AG09319 (cell line): ENCODE results near the gene CPNE5.

Source experiments
- DNase-seq: peaks from one replicate; pipeline ENCODE4 v3.0.0-alpha.2; 2010; ENCODE audit warnings: low read depth; ENCODE audit errors: extremely low read depth
- TF ChIP-seq, protein P1 (sequence below): IDR thresholded peaks from 2 replicates; pipeline ENCODE4 v1.5.1; 2011; ENCODE audit warnings: low read depth, mild to moderate bottlenecking, inconsistent platforms, low read length, moderate library complexity

Gene CPNE5

DNA sequence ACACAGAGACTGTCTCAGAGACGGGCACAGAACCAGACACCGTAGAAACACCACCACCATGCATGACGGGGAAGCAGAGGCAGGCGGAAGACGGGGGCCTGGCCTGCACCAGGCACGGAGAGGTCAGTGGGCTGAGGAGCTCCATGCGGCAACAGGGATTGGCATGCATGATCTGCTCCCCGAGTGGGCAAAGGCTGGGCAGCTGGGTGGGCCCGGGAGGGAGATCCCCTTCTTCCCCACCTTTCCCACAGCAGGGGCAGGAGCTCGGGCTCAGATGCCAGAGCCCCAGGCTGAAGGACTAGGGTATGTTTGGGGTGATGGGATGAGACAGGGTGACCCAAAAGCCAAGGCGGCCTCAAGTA, 98.4 kb downstream of the CPNE5 start:
- TF ChIP-seq, protein P1, sequence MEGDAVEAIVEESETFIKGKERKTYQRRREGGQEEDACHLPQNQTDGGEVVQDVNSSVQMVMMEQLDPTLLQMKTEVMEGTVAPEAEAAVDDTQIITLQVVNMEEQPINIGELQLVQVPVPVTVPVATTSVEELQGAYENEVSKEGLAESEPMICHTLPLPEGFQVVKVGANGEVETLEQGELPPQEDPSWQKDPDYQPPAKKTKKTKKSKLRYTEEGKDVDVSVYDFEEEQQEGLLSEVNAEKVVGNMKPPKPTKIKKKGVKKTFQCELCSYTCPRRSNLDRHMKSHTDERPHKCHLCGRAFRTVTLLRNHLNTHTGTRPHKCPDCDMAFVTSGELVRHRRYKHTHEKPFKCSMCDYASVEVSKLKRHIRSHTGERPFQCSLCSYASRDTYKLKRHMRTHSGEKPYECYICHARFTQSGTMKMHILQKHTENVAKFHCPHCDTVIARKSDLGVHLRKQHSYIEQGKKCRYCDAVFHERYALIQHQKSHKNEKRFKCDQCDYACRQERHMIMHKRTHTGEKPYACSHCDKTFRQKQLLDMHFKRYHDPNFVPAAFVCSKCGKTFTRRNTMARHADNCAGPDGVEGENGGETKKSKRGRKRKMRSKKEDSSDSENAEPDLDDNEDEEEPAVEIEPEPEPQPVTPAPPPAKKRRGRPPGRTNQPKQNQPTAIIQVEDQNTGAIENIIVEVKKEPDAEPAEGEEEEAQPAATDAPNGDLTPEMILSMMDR, result no peak
- no peak for DNase-seq

DNA sequence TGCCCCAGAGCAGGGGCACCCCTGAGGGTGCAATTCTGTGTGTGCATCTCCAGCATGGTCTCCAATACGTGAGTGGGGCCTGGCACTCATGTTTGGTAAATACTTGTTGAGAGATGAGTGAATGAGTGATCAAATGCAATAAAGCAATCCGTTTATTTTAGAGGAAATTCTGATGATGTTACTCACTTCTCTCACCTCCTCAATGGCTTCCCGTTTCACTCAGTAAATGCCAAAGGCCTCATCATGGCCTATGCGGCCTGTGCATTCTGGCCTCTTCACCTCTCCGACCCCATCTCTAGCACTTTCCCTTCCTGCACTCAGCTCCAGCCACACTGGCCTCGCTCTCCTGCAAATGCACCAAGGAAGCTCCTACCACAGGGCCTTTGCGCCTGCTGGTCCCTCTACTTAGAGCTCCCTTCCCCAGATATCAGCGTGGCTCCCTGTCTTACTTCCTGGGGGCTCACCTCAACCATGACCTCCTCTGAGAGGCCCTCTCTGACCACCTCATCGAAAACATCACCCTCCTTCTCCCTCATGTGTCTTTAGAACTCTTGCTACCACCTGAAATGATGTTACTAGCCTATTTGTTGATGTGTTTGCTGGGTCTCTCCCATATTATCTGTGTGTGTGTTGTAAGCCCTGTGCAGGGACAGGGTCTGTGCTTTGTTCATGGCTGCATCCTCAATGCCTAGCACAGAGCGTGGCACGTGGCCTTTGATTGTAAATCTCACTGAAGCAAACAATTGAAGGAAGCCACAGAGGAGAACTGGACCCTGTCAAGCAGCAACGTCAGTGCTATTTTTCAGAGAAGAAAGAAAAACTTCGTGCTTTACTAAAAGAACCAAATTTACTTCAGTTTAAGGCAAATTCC, 99.1 kb downstream of the CPNE5 start:
- DNase-seq, result no peak

DNA sequence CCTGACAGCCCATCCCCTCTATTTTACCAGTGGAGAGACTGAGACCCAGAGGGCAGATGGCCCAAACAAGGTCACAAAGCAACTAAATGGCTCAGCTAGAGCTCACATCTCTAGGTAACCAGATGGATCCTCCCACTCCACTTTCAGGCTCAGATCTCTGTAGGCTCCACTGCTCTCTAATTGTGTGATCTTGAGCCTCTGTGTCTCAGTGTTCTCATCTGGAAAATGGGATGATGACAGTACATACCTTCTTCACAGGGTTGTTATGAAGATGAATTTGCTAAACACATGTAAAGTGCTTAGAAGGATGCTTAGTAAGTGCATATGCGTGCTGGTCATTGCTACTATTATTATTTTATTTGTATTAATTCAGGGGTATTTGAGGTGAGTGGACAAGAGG, 101.1 kb downstream of the CPNE5 start:
- DNase-seq, result no peak
- TF ChIP-seq, protein P1, result no peak

More for the DNA sequence above, 99.1 kb downstream of the CPNE5 start:
- TF ChIP-seq, protein P1, result no peak

DNA sequence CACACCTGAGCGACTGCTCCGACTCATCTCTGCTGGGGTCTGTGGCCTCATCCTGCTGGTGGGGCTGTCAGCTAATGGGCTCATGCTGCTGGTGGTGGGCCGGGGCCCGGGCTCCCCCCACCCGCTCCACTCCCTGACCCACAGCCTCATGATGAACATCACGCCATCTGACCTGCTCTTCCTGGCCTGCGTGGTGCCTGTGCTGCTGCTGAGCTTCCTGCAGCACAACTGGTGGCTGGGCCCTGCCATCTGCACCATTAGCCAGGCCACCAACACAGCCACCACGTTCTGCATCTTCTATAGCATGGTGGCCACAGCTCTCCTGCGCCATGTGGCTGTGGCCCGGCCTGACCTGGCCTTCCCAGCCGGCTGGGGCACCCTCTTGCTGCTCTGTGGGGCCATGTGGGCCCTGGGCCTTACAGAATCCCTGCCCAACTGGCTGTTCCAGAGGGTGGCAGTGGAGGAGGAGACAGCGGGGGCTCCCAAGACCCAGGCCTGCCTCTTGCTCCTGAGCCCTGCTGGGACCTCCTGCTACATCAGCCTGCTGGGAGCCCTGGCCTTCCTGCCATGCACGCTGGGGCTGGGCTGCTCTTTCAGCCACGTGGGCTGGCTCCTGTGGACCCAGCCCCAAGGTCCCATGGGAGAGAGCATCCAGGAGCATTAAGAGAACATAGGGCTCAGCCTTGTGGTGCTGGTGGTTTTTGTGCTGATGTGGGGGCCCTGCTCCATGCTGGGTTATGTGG, 102.0 kb downstream of the CPNE5 start:
- no peak for DNase-seq
- TF ChIP-seq, protein P1, result no peak

DNA sequence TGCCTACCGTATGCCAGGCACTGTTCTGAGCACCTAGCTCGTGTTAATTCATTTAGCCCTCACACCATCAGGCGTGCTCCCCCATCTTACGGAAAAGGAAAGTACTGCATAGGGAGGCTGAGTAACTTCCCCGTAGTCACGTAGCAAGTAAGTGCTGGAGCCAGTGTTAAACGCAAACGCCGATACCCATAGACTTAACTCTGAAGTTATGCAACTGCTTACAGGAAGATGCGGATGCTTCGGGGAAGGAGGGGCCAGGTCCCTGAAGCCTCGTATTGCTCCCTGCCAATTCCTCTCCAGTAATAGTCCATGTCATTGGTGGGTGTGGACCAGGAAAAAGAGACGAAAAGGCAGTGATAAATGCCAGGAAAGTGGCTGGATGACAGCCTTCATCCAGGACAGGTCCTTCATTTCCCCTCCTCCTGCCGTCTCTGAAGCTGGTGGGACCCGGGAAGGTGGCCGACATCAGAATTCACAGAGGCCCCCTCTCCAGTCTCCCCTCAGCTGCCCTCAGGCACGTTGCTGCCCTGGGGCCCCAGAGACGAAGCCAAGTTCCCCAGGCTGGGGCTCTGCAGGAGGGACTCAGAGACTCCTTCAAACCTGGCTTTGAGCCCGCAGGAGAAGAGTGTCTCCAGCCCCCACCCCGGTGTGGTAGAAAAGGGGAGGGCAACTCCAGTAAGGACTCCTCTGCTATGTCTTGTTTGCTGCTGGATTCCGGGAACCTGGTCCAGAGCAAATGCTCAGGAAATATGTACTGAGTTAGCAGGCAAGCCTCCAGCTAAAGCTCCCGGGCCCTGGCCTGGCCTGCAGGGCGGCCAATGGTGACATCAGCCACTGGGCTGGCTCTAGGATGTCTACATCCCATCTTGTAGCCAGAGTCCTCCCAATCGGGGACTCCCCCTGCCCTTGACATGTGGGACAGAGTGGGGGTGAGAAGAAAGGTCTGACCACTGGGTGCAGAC, 103.9 kb downstream of the CPNE5 start:
- TF ChIP-seq, protein P1, result peak; percentile 21
- DNase-seq, result peak; percentile 80

DNA sequence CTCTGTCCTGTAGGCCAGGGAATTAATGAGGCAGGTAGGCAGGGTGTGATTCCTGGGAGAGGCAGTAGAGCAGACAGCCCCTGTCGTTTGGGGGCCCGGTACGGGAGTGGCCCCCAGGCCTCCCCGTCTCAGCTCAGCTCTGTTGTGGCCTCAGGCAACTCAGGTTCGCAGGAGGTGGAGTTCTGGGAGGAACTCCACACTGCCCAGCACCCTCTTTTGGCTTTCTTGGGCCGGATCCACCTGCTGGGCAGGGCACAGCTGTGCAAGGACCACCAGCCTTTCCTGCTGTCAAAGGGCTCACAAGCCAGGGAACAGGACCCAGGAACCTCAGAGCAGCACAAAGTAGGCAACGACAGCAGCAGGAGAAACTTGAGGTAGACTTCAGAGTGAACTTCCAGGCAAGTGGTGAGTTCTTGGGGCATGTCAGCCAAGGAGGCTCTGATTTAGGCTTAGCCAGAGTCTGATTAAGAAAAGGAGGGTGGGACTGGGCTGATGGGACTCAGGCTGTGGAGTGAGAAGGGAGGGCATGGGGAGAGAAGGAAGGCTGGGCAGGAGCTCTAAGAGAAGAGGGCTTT, 104.7 kb downstream of the CPNE5 start:
- TF ChIP-seq, protein P1, result no peak
- DNase-seq, result no peak
